HepG2 (cell line): ENCODE results near the gene TET2. TPM values are rescaled to one million over a fixed set of nuclear protein-coding genes. Genes with fewer than 3 reads are reported as not detected.

Experiments
- ARNTL ChIP-seq: sonication (generic); formaldehyde crosslinking; IDR thresholded peaks from 2 replicates; pipeline ENCODE4 v1.4.0; 2020; ENCODE audit warnings: mild to moderate bottlenecking, missing genetic modification reagents
- ATAD3A ChIP-seq: sonication (generic); formaldehyde crosslinking; IDR thresholded peaks from 2 replicates; pipeline ENCODE4 v1.4.0; 2020; ENCODE audit warnings: missing genetic modification reagents
- ATF7-NPFF ChIP-seq: sonication (generic); formaldehyde crosslinking; IDR thresholded peaks from 2 replicates; pipeline ENCODE4 v1.8.1; 2023; ENCODE audit warnings: mild to moderate bottlenecking, low read depth, missing genetic modification reagents, moderate library complexity
- BRD4 ChIP-seq: sonication (generic); formaldehyde crosslinking; IDR thresholded peaks from 2 replicates; pipeline ENCODE4 v1.4.0; 2020; ENCODE audit warnings: missing genetic modification reagents
- GLMP ChIP-seq: sonication (generic); formaldehyde crosslinking; IDR thresholded peaks from 2 replicates; pipeline ENCODE4 v1.9.0; 2021; ENCODE audit warnings: missing genetic modification reagents, mild to moderate bottlenecking, borderline replicate concordance
- HINFP ChIP-seq: sonication (generic); formaldehyde crosslinking; IDR thresholded peaks from 2 replicates; pipeline ENCODE4 v1.4.0; 2020; ENCODE audit warnings: low read depth, mild to moderate bottlenecking, missing genetic modification reagents
- IKZF4 ChIP-seq: sonication (generic); formaldehyde crosslinking; IDR thresholded peaks from 2 replicates; pipeline ENCODE4 v1.5.1; 2020; ENCODE audit warnings: borderline replicate concordance, mild to moderate bottlenecking, low read depth, missing genetic modification reagents; ENCODE audit errors: not compliant biosample characterization
- MEIS2 ChIP-seq: sonication (generic); formaldehyde crosslinking; IDR thresholded peaks from 2 replicates; pipeline ENCODE4 v1.9.0; 2021; ENCODE audit warnings: mild to moderate bottlenecking, missing genetic modification reagents
- MYPOP ChIP-seq: sonication (generic); formaldehyde crosslinking; IDR thresholded peaks from 2 replicates; pipeline ENCODE4 v1.8.1; 2023; ENCODE audit warnings: mild to moderate bottlenecking, moderate library complexity, missing genetic modification reagents
- MZF1 ChIP-seq: sonication (generic); formaldehyde crosslinking; IDR thresholded peaks from 2 replicates; pipeline ENCODE4 v1.8.1; 2023; ENCODE audit warnings: mild to moderate bottlenecking, missing genetic modification reagents, borderline replicate concordance
- NFYC ChIP-seq: IDR thresholded peaks from 2 replicates; pipeline ENCODE4 v1.6.1; 2016; ENCODE audit warnings: missing genetic modification reagents, missing compliant biosample characterization
- SP2 ChIP-seq: sonication (generic); formaldehyde crosslinking; IDR thresholded peaks from 2 replicates; pipeline ENCODE4 v1.5.1; 2020; ENCODE audit warnings: mild to moderate bottlenecking, missing genetic modification reagents
- TFDP1 ChIP-seq: IDR thresholded peaks from 2 replicates; pipeline ENCODE4 v1.6.1; 2016; ENCODE audit warnings: missing compliant biosample characterization, missing genetic modification reagents, borderline replicate concordance
- TOPORS ChIP-seq: sonication (generic); formaldehyde crosslinking; IDR thresholded peaks from 2 replicates; pipeline ENCODE4 v1.8.0; 2023; ENCODE audit warnings: mild to moderate bottlenecking, missing genetic modification reagents
- ZBTB46 ChIP-seq: sonication (generic); formaldehyde crosslinking; IDR thresholded peaks from 2 replicates; pipeline ENCODE4 v1.4.0; 2020; ENCODE audit warnings: mild to moderate bottlenecking, missing genetic modification reagents, borderline replicate concordance
- ZNF558 ChIP-seq: sonication (generic); formaldehyde crosslinking; IDR thresholded peaks from 2 replicates; pipeline ENCODE4 v1.9.0; 2022; ENCODE audit warnings: mild to moderate bottlenecking, missing genetic modification reagents, borderline replicate concordance
- ZSCAN20 ChIP-seq: sonication (generic); formaldehyde crosslinking; IDR thresholded peaks from 2 replicates; pipeline ENCODE4 v1.4.0; 2020; ENCODE audit warnings: missing genetic modification reagents, mild to moderate bottlenecking, borderline replicate concordance
- polyA plus RNA-seq, 8 experiments: library from polyadenylated mRNA; depleted of rRNA in 3 of 8; stranded (reverse) in 7 of 8; unstranded in 1 of 8; fragments of >200 nt; fragmentation: Illumina TruSeq in 4 of 8; extraction: Trizol in 4 of 8; gene quantifications; 2 replicates each; pipeline versions ENCODE4 v1.2.1 to v1.2.3, GENCODE V29; 2011 to 2016; ENCODE audit warnings: low read depth in 4 of 8, missing spikeins in 1 of 8, mixed read lengths in 1 of 8; ENCODE audit not compliant: insufficient read depth in 1 of 8
- total RNA-seq, 5 experiments: library from RNA; depleted of rRNA; stranded (reverse); fragments of >200 nt; fragmentation: Illumina TruSeq; extraction: Trizol; gene quantifications; 2 replicates each; pipeline ENCODE4 v1.2.3, GENCODE V29; 2016; ENCODE audit warnings: low read depth in 1 of 5
- TF ChIP-seq, protein P1 (sequence below): sonication (generic); formaldehyde crosslinking; IDR thresholded peaks from 2 replicates; pipeline ENCODE4 v1.4.0; 2020; ENCODE audit warnings: mild to moderate bottlenecking, missing genetic modification reagents
- TF ChIP-seq, protein P2 (sequence below): sonication (generic); formaldehyde crosslinking; IDR thresholded peaks from 2 replicates; pipeline ENCODE4 v1.8.0; 2022; ENCODE audit warnings: mild to moderate bottlenecking, missing genetic modification reagents, moderate library complexity

The TET2 gene
- total and polyA plus RNA-seq, 2 of the 13 experiments (the other 11 are each of a cell fraction or from before 2014, with no cell fraction given), result 4.7 to 4.8 TPM

GRCh38 chr4:105146276-105147015 lies at the start of gene TET2 (continued):
- TF ChIP-seq GLMP (no peak), MZF1 (CRISPR knock-in tag) (no peak), SP2 (CRISPR knock-in tag) (no peak), ATAD3A (CRISPR knock-in tag) (no peak), ZNF558 (CRISPR knock-in tag) (no peak), TOPORS (CRISPR knock-in tag) (no peak), ZSCAN20 (CRISPR knock-in tag) (peak; percentile 84), IKZF4 (CRISPR knock-in tag) (no peak), ATF7-NPFF (no peak), BRD4 (CRISPR knock-in tag) (no peak), MYPOP (CRISPR knock-in tag) (no peak), MEIS2 (CRISPR knock-in tag) (0 out of 2 replicates have a peak, but pooled peaks have one; percentile 20), NFYC (CRISPR knock-in tag) (no peak), ARNTL (CRISPR knock-in tag) (no peak), TFDP1 (CRISPR knock-in tag) (peak; percentile 30; the same call in 1 of the 2 replicates), ZBTB46 (CRISPR knock-in tag) (no peak), HINFP (CRISPR knock-in tag) (no peak)
- TF ChIP-seq, protein P1, sequence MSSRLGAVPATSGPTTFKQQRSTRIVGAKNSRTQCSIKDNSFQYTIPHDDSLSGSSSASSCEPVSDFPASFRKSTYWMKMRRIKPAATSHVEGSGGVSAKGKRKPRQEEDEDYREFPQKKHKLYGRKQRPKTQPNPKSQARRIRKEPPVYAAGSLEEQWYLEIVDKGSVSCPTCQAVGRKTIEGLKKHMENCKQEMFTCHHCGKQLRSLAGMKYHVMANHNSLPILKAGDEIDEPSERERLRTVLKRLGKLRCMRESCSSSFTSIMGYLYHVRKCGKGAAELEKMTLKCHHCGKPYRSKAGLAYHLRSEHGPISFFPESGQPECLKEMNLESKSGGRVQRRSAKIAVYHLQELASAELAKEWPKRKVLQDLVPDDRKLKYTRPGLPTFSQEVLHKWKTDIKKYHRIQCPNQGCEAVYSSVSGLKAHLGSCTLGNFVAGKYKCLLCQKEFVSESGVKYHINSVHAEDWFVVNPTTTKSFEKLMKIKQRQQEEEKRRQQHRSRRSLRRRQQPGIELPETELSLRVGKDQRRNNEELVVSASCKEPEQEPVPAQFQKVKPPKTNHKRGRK (CRISPR knock-in tag), result no peak
- TF ChIP-seq, protein P2, sequence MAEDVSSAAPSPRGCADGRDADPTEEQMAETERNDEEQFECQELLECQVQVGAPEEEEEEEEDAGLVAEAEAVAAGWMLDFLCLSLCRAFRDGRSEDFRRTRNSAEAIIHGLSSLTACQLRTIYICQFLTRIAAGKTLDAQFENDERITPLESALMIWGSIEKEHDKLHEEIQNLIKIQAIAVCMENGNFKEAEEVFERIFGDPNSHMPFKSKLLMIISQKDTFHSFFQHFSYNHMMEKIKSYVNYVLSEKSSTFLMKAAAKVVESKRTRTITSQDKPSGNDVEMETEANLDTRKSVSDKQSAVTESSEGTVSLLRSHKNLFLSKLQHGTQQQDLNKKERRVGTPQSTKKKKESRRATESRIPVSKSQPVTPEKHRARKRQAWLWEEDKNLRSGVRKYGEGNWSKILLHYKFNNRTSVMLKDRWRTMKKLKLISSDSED (CRISPR knock-in tag), result no peak
